NCI-H345 treated with DMSO at 0.1 percent for 48 hours (cell line): Measurements from ENCODE around the gene PCED1A.

Experiments used
- DNase-seq: peaks from one replicate; lab custom pipeline; 2025; ENCODE audit not compliant: unreplicated experiment; lab: John Stamatoyannopoulos, UW

Gene PCED1A

DNA sequence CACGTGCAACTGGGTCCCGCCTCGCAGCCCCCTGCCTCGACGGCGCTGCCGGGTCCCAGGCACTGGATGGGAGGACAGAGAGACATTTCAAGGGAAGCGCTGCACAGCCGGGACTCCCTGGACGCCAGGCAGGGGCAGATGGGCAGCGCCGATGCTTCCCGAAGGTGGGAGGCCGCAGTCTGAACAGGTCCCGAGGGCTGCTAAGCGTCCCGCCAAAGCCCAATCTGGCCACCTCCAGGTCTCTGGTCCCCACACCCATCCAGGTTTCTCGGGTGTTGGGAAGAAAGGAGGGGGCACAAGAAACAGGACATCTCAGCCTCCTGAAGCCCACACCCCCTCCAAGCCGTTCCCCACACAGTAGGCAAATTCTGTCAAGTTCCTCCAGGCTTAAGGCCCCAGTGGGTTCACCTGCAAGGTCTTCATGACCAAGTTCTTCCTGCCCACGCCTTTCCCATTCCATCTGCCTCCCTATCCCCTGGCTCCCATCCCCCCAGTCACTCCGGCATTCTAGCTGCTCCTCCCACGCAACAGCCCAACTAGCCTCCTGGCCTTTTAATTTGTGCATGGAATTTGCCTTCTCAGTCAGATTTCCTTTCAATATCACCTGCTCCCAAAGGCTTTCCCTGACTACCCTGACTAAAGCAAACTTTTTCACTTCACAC is 34.6 kb downstream of the PCED1A start:
- DNase-seq, result no peak

- no peak for DNase-seq
Measured at GRCh38 chr20:2804852-2805688, 35.4 kb downstream of the PCED1A start.

GRCh38 chr20:2804041-2804828 is 36.2 kb downstream of the PCED1A start:
- no peak for DNase-seq

- DNase-seq, result no peak
Measured at GRCh38 chr20:2801286-2801728, 39.1 kb downstream of the PCED1A start.

DNA sequence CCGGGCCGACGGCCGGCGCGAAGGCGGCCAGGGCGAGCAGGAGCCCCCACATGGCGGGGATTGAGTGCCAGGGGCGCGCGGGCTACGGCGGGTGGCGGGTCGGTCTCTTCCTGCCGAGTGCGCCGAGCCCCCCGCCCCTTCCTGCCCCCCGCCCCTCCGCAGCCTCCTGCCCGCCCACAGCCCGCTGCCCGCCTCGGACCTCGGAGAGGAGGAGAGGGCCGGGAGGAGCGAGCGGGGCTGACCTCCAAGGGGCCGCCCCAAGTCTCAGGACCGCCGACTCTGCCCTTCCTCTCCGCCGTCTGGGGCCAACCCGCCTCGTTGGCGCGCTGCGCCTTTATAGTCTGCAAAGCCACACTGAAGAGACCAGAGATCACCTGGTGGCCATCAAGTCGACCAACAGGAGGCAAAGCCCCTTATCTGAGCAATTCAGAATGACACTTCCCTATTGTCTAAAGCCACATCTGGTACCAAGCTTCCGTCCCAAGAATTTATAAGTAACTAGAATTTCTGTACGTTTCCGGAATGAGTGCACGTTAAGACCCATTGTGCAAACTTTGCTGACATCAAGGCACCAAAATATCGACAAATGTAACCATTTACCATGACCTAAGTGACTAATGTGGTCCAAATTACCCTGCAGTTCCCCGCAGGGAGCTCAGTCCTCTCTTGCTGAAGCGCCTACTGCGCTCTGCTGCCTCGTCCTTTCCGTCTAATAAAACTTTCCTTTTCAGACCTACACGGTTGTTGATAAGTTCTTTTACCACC is 39.8 kb downstream of the PCED1A start, which contains the start of gene CPXM1:
TSS of gene CPXM1 (minus strand) at position 107 of the 765 bp plus-strand sequence. CDS start at position 52, 55 bp downstream.
- peak; percentile 9 for DNase-seq

DNA sequence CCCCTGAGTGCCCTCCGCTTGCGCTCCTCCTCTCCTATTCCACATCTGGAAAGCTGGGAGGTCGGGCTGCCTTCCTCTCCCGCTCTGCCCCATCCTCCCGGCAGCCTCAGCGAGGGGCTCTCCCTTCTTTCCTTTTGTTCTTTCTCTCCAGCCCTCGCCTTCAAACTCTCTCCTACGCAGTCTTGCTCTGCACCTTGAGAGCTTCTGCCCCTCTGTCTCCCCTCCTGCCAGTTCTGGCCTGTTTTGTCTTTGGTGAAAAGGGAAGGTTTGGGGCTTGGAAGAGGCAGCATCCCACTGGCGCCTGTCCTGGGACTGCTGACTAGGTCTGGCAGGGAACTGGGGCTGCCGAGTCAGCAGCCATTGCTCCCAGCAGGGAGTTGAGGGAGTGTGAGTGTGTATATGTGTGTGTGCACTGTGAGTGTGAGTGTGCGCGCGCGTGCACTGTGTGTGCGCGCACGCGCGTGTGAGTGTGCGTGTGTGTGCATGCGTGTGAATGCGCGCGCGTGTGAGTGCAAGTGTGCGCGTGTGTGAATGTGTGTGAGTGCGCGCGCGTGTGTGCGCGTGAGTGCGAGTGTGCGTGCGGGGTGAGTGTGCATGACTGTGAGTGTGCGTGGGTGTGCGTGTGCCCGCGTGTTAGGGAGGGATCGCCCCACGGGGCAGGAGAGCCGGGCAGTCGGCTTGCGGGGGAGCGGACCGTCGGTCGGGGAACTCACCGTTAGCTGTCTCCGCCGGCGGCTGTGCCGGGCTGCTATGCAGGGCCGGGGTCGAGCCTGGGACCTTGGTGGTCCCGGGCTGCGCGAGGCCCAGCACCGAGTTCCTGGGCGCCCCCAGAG is 40.6 kb downstream of the PCED1A start:
- no peak for DNase-seq

DNA sequence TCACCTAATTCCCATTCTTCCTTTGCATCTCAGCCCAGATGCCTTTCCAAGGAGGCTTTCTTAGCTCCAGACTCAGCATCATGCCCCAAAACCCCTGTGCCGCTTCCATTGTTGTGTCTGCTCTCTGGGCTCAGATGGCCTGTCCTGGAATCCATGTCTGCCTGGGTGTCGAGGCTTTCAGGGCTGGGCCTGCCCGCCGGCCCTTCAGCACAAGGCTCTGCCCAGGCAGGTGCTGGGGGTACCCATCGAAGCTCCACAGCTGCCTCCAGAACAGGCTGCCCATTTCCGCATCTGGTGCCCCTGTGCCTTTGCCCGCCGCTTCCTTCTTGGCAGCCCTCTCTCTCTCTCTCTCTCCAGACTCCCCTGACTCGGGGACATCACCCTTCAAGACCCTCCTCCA is 41.2 kb downstream of the PCED1A start:
- DNase-seq, result no peak

DNA sequence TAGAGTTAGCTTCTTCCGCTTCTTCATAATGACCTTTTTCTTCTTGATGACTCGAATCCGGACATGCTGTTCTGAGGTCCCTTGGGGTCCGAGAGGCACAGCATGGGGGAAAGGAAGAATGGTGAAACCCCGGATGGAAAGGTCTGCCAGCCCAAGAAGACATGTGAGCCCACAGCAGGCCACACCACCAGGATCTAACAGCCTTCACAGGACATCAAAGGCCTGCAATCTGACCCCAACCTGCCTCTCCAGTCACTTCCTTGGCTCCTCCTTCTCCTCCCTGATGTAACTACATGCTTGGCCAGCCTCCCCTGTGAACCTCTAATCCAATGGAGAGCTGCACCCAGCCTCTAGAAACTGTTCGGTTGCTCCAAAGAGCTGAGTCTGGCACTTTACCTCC is 41.6 kb downstream of the PCED1A start:
- no peak for DNase-seq

DNA sequence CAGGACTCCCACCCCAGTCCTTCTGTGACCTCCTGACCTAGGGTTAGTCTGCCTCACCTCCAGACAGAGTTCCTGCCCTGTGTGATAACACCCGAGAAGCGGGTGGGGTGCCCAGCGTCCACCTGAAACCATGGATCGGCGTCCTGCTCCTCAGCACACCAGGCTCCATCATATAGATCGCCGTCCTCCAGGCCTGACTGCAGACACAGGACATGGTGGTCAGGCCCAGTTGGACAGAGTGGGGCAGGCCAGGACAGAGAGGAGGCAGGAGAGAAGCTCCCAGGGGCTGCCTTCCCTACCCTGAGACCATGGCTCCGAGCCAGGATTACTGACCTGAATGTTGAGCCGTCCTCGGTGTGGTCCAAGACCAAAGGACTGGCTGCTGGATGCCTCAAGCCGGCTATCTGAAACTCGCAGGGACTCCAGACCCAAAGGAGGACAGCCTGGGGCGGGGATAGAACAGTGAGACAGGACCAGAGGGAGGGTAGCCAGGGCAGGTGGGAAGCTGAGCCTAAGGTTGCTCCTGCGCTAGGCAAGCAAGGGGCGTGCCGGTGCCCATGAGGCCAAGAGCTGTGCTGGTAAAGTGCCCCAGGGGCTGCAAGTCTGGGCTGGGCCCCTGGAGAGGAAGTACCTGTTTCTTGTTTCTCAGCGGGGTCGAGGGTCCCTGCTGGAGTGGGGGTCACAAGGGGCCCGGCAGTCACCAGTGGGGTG is 42.2 kb downstream of the PCED1A start:
- DNase-seq, result no peak

- DNase-seq, result no peak
Measured at GRCh38 chr20:2797136-2797983, 43.1 kb downstream of the PCED1A start.

GRCh38 chr20:2796011-2796660 is 44.3 kb downstream of the PCED1A start:
- DNase-seq, result no peak

- DNase-seq, result no peak
Measured at GRCh38 chr20:2795451-2795850, 45.0 kb downstream of the PCED1A start.

GRCh38 chr20:2794866-2795447 is 45.5 kb downstream of the PCED1A start:
- no peak for DNase-seq

- no peak for DNase-seq
Measured at GRCh38 chr20:2794202-2794748, 46.2 kb downstream of the PCED1A start.

GRCh38 chr20:2793471-2793870 is 47.0 kb downstream of the PCED1A start:
- DNase-seq, result no peak
